Nephron (organoid): ENCODE data around the gene HRH1.
"Not testable (repeated sequence)": the region's sequence is repeated elsewhere in the genome, so short reads cannot be mapped to it uniquely, and the experiment has no call there.

ENCODE experiments used
- H3K27ac Mint-ChIP-seq, 3 experiments: 2 replicates each; pipeline ENCODE4 v1.8.0; 2020; ENCODE audit warnings: mixed read lengths in 3 of 3, mild to moderate bottlenecking in 2 of 3, moderate library complexity in 1 of 3
- H3K27me3 Mint-ChIP-seq: 2 replicates; pipeline ENCODE4 v1.8.0; 2021; ENCODE audit warnings: low read depth, mild to moderate bottlenecking, moderate library complexity, mixed read lengths
- H3K36me3 Mint-ChIP-seq: 2 replicates; pipeline ENCODE4 v1.8.0; 2020; ENCODE audit warnings: low read depth, mixed read lengths
- H3K4me1 Mint-ChIP-seq: 2 replicates; pipeline ENCODE4 v1.8.0; 2020; ENCODE audit warnings: mixed read lengths
- H3K4me3 Mint-ChIP-seq, 3 experiments: 2 replicates each; pipeline ENCODE4 v1.8.0; 2020; ENCODE audit warnings: mild to moderate bottlenecking in 3 of 3, mixed read lengths in 3 of 3, moderate library complexity in 2 of 3
- H3K9me3 Mint-ChIP-seq: 2 replicates; pipeline ENCODE4 v1.8.0; 2020; ENCODE audit warnings: mixed read lengths
- CTCF ChIP-seq, 3 experiments: fragments of 200-600 bp; sonication (generic); IDR thresholded peaks; one replicate each; pipeline ENCODE4 v1.5.0; 2021; ENCODE audit warnings: antibody characterized with exemption in 3 of 3; ENCODE audit not compliant: unreplicated experiment in 3 of 3

Gene HRH1

GRCh38 chr3:11251807-11252176 lies 97.5 kb downstream of the HRH1 start:
- no peaks in the 10 kb centered on the region for H3K4me1 Mint-ChIP-seq
- H3K36me3 Mint-ChIP-seq: no peaks in the 10 kb centered on the region
- H3K4me3 Mint-ChIP-seq: no peak overlapping the region
- H3K27ac Mint-ChIP-seq: no peak overlapping the region
- no peak for TF ChIP-seq CTCF (IDR thresholded peaks at IDR 0.05; ENCODE audit: unreplicated experiment in 3 of 3)
- no peaks in the 10 kb centered on the region for H3K9me3 Mint-ChIP-seq
- peaks cover 11% of the 10 kb centered on the region for H3K27me3 Mint-ChIP-seq

GRCh38 chr3:11254876-11255275 lies 100.6 kb downstream of the HRH1 start:
- Mint-ChIP-seq H3K27ac (no peak overlapping the region), H3K27me3 (peaks cover 23% of the 10 kb centered on the region), H3K9me3 (no peaks in the 10 kb centered on the region), H3K4me3 (no peak overlapping the region), H3K4me1 (no peaks in the 10 kb centered on the region), H3K36me3 (no peaks in the 10 kb centered on the region)
- no peak for TF ChIP-seq CTCF (IDR thresholded peaks at IDR 0.05; ENCODE audit: unreplicated experiment in 3 of 3)

DNA sequence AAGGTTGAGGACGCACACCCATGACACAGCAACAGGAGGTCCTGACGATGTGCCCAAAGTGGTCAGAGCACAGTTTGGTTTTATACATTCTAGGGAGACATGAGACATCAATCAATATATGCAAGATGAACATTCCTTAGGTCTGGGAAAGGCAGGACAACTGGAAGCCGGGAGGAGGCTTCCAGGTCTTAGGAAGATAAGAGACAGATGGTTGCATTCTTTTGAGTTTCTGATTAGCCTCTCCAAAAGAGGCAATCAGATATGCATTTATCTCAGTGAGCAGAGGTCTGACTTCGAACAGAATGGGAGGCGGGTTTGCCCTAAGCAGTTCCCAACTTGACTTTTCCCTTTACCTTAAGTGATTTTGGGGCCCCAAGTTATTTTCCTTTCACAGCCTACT lies 101.2 kb downstream of the HRH1 start:
- H3K4me3 Mint-ChIP-seq, H3K4me1 Mint-ChIP-seq, H3K9me3 Mint-ChIP-seq, H3K27ac Mint-ChIP-seq, H3K36me3 Mint-ChIP-seq: not testable (repeated sequence)
- peaks cover 29% of the 10 kb centered on the region for H3K27me3 Mint-ChIP-seq

DNA sequence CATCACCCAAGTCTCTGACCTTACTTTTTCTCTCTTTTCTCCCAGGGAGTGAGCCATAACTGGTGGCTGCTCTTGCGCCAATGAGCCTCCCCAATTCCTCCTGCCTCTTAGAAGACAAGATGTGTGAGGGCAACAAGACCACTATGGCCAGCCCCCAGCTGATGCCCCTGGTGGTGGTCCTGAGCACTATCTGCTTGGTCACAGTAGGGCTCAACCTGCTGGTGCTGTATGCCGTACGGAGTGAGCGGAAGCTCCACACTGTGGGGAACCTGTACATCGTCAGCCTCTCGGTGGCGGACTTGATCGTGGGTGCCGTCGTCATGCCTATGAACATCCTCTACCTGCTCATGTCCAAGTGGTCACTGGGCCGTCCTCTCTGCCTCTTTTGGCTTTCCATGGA lies 104.7 kb downstream of the HRH1 start:
- no peaks in the 10 kb centered on the region for H3K36me3 Mint-ChIP-seq
- H3K27ac Mint-ChIP-seq: no peak overlapping the region
- no peak for TF ChIP-seq CTCF (IDR thresholded peaks at IDR 0.05; ENCODE audit: unreplicated experiment in 3 of 3)
- H3K4me3 Mint-ChIP-seq: no peak overlapping the region
- peaks cover 42% of the 10 kb centered on the region for H3K27me3 Mint-ChIP-seq
- H3K4me1 Mint-ChIP-seq: no peaks in the 10 kb centered on the region
- H3K9me3 Mint-ChIP-seq: no peaks in the 10 kb centered on the region

DNA sequence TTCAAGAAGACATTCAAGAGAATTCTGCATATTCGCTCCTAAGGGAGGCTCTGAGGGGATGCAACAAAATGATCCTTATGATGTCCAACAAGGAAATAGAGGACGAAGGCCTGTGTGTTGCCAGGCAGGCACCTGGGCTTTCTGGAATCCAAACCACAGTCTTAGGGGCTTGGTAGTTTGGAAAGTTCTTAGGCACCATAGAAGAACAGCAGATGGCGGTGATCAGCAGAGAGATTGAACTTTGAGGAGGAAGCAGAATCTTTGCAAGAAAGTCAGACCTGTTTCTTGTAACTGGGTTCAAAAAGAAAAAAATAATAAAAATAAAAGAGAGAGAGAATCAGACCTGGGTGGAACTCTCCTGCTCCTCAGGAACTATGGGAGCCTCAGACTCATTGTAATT lies 106.2 kb downstream of the HRH1 start:
- no peak overlapping the region for H3K27ac Mint-ChIP-seq
- no peaks in the 10 kb centered on the region for H3K9me3 Mint-ChIP-seq
- H3K4me1 Mint-ChIP-seq: no peaks in the 10 kb centered on the region
- H3K36me3 Mint-ChIP-seq: no peaks in the 10 kb centered on the region
- H3K27me3 Mint-ChIP-seq: peaks cover 48% of the 10 kb centered on the region
- no peak for TF ChIP-seq CTCF (IDR thresholded peaks at IDR 0.05; ENCODE audit: unreplicated experiment in 3 of 3)
- no peak overlapping the region for H3K4me3 Mint-ChIP-seq

- no peak for TF ChIP-seq CTCF (IDR thresholded peaks at IDR 0.05; ENCODE audit: unreplicated experiment in 3 of 3)
- peaks cover 31% of the 10 kb centered on the region for H3K27me3 Mint-ChIP-seq
- H3K4me3 Mint-ChIP-seq: no peak overlapping the region
- H3K36me3 Mint-ChIP-seq: no peaks in the 10 kb centered on the region
- H3K9me3 Mint-ChIP-seq: no peaks in the 10 kb centered on the region
- H3K4me1 Mint-ChIP-seq: peaks cover 16% of the 10 kb centered on the region
- no peak overlapping the region for H3K27ac Mint-ChIP-seq
These were observed 114.7 kb downstream of the HRH1 start for GRCh38 chr3:11269007-11269406.
